Lower leg skin (tissue), 4 donors: ENCODE data around the gene PARL. TPM values are rescaled to one million over a fixed set of nuclear protein-coding genes. Genes with fewer than 3 reads are reported as not detected.

Experiments
- DNase-seq, 2 donors: peaks; one replicate each; pipeline ENCODE4 v3.0.0-alpha.2; 2019; ENCODE audit warnings: low spot score in 2 of 2
- H3K4me3 ChIP-seq: fragments of 200-600 bp; sonication (generic); 2 replicates; pipeline ENCODE4 v1.5.1; 2017; ENCODE audit warnings: mild to moderate bottlenecking, low read depth; ENCODE audit not compliant: poor library complexity, severe bottlenecking
- CTCF ChIP-seq, 3 donors: fragments of 450-650 bp; IDR thresholded peaks; one replicate each; pipeline ENCODE4 v1.5.1; 2016; ENCODE audit warnings: antibody characterized with exemption in 3 of 3, mild to moderate bottlenecking in 3 of 3, moderate library complexity in 2 of 3
- POLR2A ChIP-seq, 2 donors: fragments of 450-650 bp; IDR thresholded peaks; one replicate each; pipeline ENCODE4 v1.6.1; 2016 to 2017; ENCODE audit warnings: antibody characterized with exemption in 2 of 2, mild to moderate bottlenecking in 1 of 2, moderate library complexity in 1 of 2
- WGBS, 2 donors: methylation state at CpG; one replicate each; pipeline ENCODE4 v1.1.5; 2018; 5-methylcytosine and 5-hydroxymethylcytosine counted together
- intact Hi-C: fragments of 100-400 bp; cut with DNase I; formaldehyde crosslinking; loops from one replicate; pipeline ENCODE4 v1.15.0; 2023; ENCODE audit warnings: low total_unique reads
- total RNA-seq, 4 donors: library from RNA; depleted of rRNA; stranded (reverse); fragments of >200 nt; gene quantifications; one replicate each; pipeline ENCODE4 v1.1.0, GENCODE V29; 2016

The PARL gene
- total RNA-seq, 4 donors from 2014 or later: 19.5 to 40.5 (median 22.3) TPM

- TF ChIP-seq POLR2A (IDR thresholded peaks at IDR 0.05) (no peak), CTCF (IDR thresholded peaks at IDR 0.05) (no peak)
- 1 to 4% methylated on average over 18 to 33 of the region's 69 CpGs for WGBS, 2 donors
- peak within 1 kb of the TSS; percentile 42 for H3K4me3 ChIP-seq
- intact Hi-C loops: no loop called here
- DNase-seq: no peak
Observed at GRCh38 chr3:183825456-183826161, 59.1 kb downstream of the PARL start, which contains the start of gene MAP6D1. Gene MAP6D1, minus strand, starts transcription at chr3:183825577. Its CDS starts 30 bp downstream, at chr3:183825547.

- intact Hi-C loops: no loop called here
- WGBS, 2 donors: 3% methylated on average over 41 of the region's 88 CpGs; no CpG with 5 or more reads in 1 of the 2 donors
- peak overlapping the region; percentile 42 for H3K4me3 ChIP-seq
- DNase-seq: no peak
- TF ChIP-seq CTCF (IDR thresholded peaks at IDR 0.05) (no peak), POLR2A (IDR thresholded peaks at IDR 0.05) (no peak)
Observed at GRCh38 chr3:183824761-183825455, 59.8 kb downstream of the PARL start.

GRCh38 chr3:183823963-183824362, 60.7 kb downstream of the PARL start:
- intact Hi-C loops: no loop called here
- DNase-seq: no peak
- 60 to 64% methylated on average over 5 of the region's 5 CpGs for WGBS, 2 donors

GRCh38 chr3:183822631-183823030, 62.0 kb downstream of the PARL start:
- intact Hi-C loops: no loop called here
- no peak overlapping the region for H3K4me3 ChIP-seq
- TF ChIP-seq POLR2A (IDR thresholded peaks at IDR 0.05) (no peak), CTCF (IDR thresholded peaks at IDR 0.05) (no peak)
- 87 to 97% methylated on average over 6 to 13 of the region's 13 CpGs for WGBS, 2 donors
- peak in 1 of 2 donors; percentile 68 for DNase-seq

More at GRCh38 chr3:183823963-183824362, 60.7 kb downstream of the PARL start:
- TF ChIP-seq CTCF (IDR thresholded peaks at IDR 0.05) (no peak), POLR2A (IDR thresholded peaks at IDR 0.05) (no peak)
- H3K4me3 ChIP-seq: no peak overlapping the region

GRCh38 chr3:183819831-183820230, 64.8 kb downstream of the PARL start:
- H3K4me3 ChIP-seq: no peak overlapping the region
- no peak for TF ChIP-seq POLR2A (IDR thresholded peaks at IDR 0.05)
- no peak for TF ChIP-seq CTCF (IDR thresholded peaks at IDR 0.05)
- intact Hi-C loops: no loop called here
- DNase-seq: peak in 1 of 2 donors; percentile 59
- WGBS, 2 donors: 83 to 89% methylated on average over 6 of the region's 6 CpGs
